ENCODE measurements around the gene GGN. TPM values are rescaled to one million over a fixed set of nuclear protein-coding genes. Genes with fewer than 3 reads are reported as not detected.

Gene GGN
- total RNA-seq, 1 donor from 2014 or later = 2.1 TPM

DNA sequence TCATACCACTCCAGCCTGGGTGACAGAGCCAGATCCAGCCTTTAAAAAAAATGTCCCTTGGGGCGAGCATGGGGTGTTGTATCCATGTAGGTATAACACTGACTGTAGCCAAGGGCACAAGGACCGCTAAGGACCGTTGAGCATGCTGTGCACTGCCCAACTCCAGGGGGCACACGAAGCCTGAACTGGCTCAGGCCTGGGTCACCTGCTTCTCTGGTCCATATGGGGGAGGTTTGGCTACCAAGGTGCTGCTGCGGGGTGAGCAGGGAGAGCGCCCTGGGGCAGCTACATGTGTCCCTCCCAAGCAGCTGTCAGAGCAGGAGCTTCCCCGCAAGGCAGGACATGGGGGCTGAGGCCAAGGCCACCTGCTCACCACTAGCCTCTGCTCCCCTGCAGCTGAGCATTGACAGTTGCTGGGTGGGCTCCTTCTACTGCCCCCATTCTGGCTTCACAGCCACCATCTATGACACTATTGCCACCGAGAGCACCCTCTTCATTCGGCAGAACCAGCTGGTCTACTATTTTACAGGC is 35.9 kb downstream of the GGN start:
- no peak for DNase-seq (ENCODE audit: low read depth)
- H3K4me3 Mint-ChIP-seq (ENCODE audit: unreplicated experiment) = no peak overlapping the region
- H3K9me3 ChIP-seq (ENCODE audit: insufficient read depth, low read depth, low read length) = no peaks in the 10 kb centered on the region

DNA sequence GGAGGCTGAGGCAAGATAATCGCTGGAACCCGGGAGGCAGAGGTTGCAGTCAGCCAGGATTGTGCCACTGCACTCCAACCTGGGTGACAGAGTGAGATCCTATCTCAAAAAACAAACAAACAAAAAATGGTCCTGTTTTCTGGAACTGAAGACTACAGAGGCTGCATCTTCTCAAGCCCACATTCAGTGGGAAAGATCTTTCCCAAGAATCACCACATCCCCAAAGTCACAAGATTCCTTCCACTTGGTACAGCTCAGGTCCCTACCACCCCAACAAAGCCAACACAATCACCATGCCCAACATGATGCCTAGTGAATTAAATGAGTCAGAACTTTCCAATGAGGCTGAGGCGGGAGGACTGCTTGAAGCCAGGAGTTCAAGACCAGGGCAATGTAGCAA is 37.0 kb downstream of the GGN start:
- Mint-ChIP-seq H3K27me3 (ENCODE audit: low read depth, unreplicated experiment) (peaks cover 16% of the 10 kb centered on the region), H3K4me3 (ENCODE audit: unreplicated experiment) (no peak overlapping the region), H3K4me1 (ENCODE audit: low read depth, unreplicated experiment) (no peaks in the 10 kb centered on the region), H3K9me3 (ENCODE audit: unreplicated experiment) (peaks cover 2% of the 10 kb centered on the region), H3K36me3 (ENCODE audit: low read depth, unreplicated experiment) (peaks cover 3% of the 10 kb centered on the region), H3K27ac (ENCODE audit: unreplicated experiment) (no peak overlapping the region)
- Histone ChIP-seq H3K4me1 (ENCODE audit: insufficient read depth, low read length) (no peaks in the 10 kb centered on the region), H3K27ac (ENCODE audit: low read depth, low read length) (no peak overlapping the region), H3K9ac (ENCODE audit: low read length) (no peak overlapping the region), H3K79me2 (ENCODE audit: insufficient read depth, low read length) (no peaks in the 10 kb centered on the region), H3K27me3 (ENCODE audit: insufficient read depth, low read length) (peaks cover 2% of the 10 kb centered on the region), H4K20me1 (ENCODE audit: insufficient read depth, low read length) (no peaks in the 10 kb centered on the region), H3K4me3 (ENCODE audit: insufficient read depth, low read depth, low read length) (no peak overlapping the region), H3K36me3 (ENCODE audit: insufficient read depth, low read length) (no peaks in the 10 kb centered on the region), H3K9me3 (ENCODE audit: insufficient read depth, low read depth, low read length) (no peaks in the 10 kb centered on the region), H2AFZ (ENCODE audit: low read depth, low read length) (no peak overlapping the region), H3K4me2 (ENCODE audit: low read length) (no peak overlapping the region)
- FAIRE-seq = no peak
- no peak for DNase-seq (ENCODE audit: low read depth)
- TF ChIP-seq, protein P1, sequence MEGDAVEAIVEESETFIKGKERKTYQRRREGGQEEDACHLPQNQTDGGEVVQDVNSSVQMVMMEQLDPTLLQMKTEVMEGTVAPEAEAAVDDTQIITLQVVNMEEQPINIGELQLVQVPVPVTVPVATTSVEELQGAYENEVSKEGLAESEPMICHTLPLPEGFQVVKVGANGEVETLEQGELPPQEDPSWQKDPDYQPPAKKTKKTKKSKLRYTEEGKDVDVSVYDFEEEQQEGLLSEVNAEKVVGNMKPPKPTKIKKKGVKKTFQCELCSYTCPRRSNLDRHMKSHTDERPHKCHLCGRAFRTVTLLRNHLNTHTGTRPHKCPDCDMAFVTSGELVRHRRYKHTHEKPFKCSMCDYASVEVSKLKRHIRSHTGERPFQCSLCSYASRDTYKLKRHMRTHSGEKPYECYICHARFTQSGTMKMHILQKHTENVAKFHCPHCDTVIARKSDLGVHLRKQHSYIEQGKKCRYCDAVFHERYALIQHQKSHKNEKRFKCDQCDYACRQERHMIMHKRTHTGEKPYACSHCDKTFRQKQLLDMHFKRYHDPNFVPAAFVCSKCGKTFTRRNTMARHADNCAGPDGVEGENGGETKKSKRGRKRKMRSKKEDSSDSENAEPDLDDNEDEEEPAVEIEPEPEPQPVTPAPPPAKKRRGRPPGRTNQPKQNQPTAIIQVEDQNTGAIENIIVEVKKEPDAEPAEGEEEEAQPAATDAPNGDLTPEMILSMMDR (IDR thresholded peaks at IDR 0.05; ENCODE audit: insufficient read depth, low read depth, low read length) = no peak
- TF ChIP-seq EZH2 (IDR thresholded peaks at IDR 0.05; ENCODE audit: insufficient read depth, low read length) = no peak

More for the DNA sequence above, 35.9 kb downstream of the GGN start:
- TF ChIP-seq, protein P1 (IDR thresholded peaks at IDR 0.05; ENCODE audit: insufficient read depth, low read depth, low read length) = no peak
- TF ChIP-seq EZH2 (IDR thresholded peaks at IDR 0.05; ENCODE audit: insufficient read depth, low read length) = no peak
- Mint-ChIP-seq H3K27me3 (ENCODE audit: low read depth, unreplicated experiment) (peaks cover 27% of the 10 kb centered on the region), H3K27ac (ENCODE audit: unreplicated experiment) (no peak overlapping the region), H3K4me1 (ENCODE audit: low read depth, unreplicated experiment) (no peaks in the 10 kb centered on the region), H3K9me3 (ENCODE audit: unreplicated experiment) (peaks cover 2% of the 10 kb centered on the region), H3K36me3 (ENCODE audit: low read depth, unreplicated experiment) (peaks cover 3% of the 10 kb centered on the region)
- Histone ChIP-seq H4K20me1 (ENCODE audit: insufficient read depth, low read length) (no peaks in the 10 kb centered on the region), H3K9ac (ENCODE audit: low read length) (no peak overlapping the region), H2AFZ (ENCODE audit: low read depth, low read length) (no peak overlapping the region), H3K4me1 (ENCODE audit: insufficient read depth, low read length) (no peaks in the 10 kb centered on the region), H3K27ac (ENCODE audit: low read depth, low read length) (no peak overlapping the region), H3K4me3 (ENCODE audit: insufficient read depth, low read depth, low read length) (no peak overlapping the region), H3K27me3 (ENCODE audit: insufficient read depth, low read length) (peaks cover 8% of the 10 kb centered on the region), H3K4me2 (ENCODE audit: low read length) (no peak overlapping the region), H3K36me3 (ENCODE audit: insufficient read depth, low read length) (no peaks in the 10 kb centered on the region), H3K79me2 (ENCODE audit: insufficient read depth, low read length) (no peaks in the 10 kb centered on the region)
- FAIRE-seq = no peak

DNA sequence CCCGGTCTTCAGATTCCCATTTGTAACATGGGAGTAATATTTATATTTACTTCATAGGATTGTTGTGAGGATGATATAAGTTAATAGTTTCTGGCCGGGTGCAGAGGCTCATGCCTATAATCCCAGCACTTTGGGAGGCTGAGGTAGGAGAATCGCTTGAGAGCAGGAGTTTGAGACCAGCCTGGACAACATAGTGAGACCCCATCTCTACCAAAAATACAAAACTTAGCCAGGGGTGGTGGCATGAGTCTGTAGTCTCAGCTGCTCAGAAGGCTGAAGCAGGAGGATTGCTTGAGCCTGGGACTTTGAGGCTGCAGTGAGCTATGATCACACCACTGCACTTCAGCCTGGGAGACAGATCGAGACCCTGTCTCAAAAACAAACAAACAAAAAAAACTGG is 41.0 kb downstream of the GGN start:
- Histone ChIP-seq H3K79me2 (ENCODE audit: insufficient read depth, low read length) (no peaks in the 10 kb centered on the region), H3K36me3 (ENCODE audit: insufficient read depth, low read length) (no peaks in the 10 kb centered on the region), H4K20me1 (ENCODE audit: insufficient read depth, low read length) (no peaks in the 10 kb centered on the region), H3K4me1 (ENCODE audit: insufficient read depth, low read length) (no peaks in the 10 kb centered on the region), H3K4me2 (ENCODE audit: low read length) (no peak overlapping the region), H3K4me3 (ENCODE audit: insufficient read depth, low read depth, low read length) (no peak overlapping the region), H2AFZ (ENCODE audit: low read depth, low read length) (no peak overlapping the region), H3K9me3 (ENCODE audit: insufficient read depth, low read depth, low read length) (no peaks in the 10 kb centered on the region), H3K27ac (ENCODE audit: low read depth, low read length) (no peak overlapping the region), H3K9ac (ENCODE audit: low read length) (no peak overlapping the region), H3K27me3 (ENCODE audit: insufficient read depth, low read length) (no peaks in the 10 kb centered on the region)
- H3K36me3 Mint-ChIP-seq (ENCODE audit: low read depth, unreplicated experiment) = peaks cover 2% of the 10 kb centered on the region
- TF ChIP-seq EZH2 (IDR thresholded peaks at IDR 0.05; ENCODE audit: insufficient read depth, low read length) = no peak
- TF ChIP-seq, protein P1 (IDR thresholded peaks at IDR 0.05; ENCODE audit: insufficient read depth, low read depth, low read length) = no peak
- H3K9me3 Mint-ChIP-seq (ENCODE audit: unreplicated experiment) = peaks cover 2% of the 10 kb centered on the region
- no peak overlapping the region for H3K27ac Mint-ChIP-seq (ENCODE audit: unreplicated experiment)
- H3K4me1 Mint-ChIP-seq (ENCODE audit: low read depth, unreplicated experiment) = no peaks in the 10 kb centered on the region
- H3K4me3 Mint-ChIP-seq (ENCODE audit: unreplicated experiment) = no peak overlapping the region
- FAIRE-seq (no peak), DNase-seq (ENCODE audit: low read depth) (no peak)
- peaks cover 5% of the 10 kb centered on the region for H3K27me3 Mint-ChIP-seq (ENCODE audit: low read depth, unreplicated experiment)
